Measurements from ENCODE around the gene AUTS2. TPM values are rescaled to one million over a fixed set of nuclear protein-coding genes. Genes with fewer than 3 reads are reported as not detected.

AUTS2 gene
- total and polyA plus RNA-seq, 9 of the 15 experiments (the other 6 are each of a cell fraction or from before 2014, with no cell fraction given) = 0.58 TPM; not detected in 8

DNA sequence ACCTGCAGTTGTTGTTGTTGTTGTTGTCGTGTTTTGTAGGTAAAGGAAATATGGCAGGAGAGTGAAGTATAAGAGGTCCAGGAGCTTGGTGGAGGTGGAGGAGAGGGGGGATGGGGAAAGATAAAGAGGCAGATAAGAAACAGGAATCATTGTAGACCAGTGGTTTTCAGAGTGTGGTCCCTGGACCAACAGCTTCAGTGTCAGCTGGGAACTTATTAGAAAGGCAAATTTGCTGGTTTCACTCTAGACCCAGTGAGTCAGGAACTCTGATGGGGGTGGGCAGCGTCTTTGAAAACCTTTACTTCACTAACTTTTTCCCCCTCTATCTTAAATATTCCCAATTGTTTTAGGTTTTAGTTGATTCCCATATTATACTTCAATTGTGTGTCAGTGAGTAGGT is 241.5 kb downstream of the AUTS2 start:
- 0% methylated on average over 2 of the region's 2 CpGs for WGBS (ENCODE audit: insufficient coverage, low coverage, missing lambda C conversion rate)
- in situ Hi-C loops (cut with MboI) = no loop called here

GRCh38 chr7:69840248-69840647 is 242.0 kb downstream of the AUTS2 start:
- Histone ChIP-seq H3K79me2 (ENCODE audit: control insufficient read depth, insufficient read depth, low read length) (no peaks in the 10 kb centered on the region), H2AFZ (ENCODE audit: low read depth, low read length) (no peak overlapping the region), H3K27ac (ENCODE audit: extremely low read depth, low read depth, low read length) (no peak overlapping the region), H3K9ac (ENCODE audit: insufficient read depth in 1 of 2, low read depth in 2 of 2, low read length in 2 of 2) (no peak overlapping the region), H3K27me3 (ENCODE audit: control insufficient read depth in 2 of 2, insufficient read depth in 2 of 2, low read length in 2 of 2) (no peaks in the 10 kb centered on the region), H4K20me1 (replicated peaks; ENCODE audit: control insufficient read depth, insufficient read depth, low read length) (no peaks in the 10 kb centered on the region), H3K9me1 (ENCODE audit: control insufficient read depth, insufficient read depth, low read length) (no peaks in the 10 kb centered on the region), H3K9me3 (replicated peaks; ENCODE audit: control insufficient read depth, insufficient read depth, low read depth, low read length) (no peaks in the 10 kb centered on the region), H3K36me3 (ENCODE audit: control insufficient read depth, insufficient read depth, low read length) (no peaks in the 10 kb centered on the region), H3K4me3 (no peak overlapping the region), H3K4me1 (replicated peaks in 1 of 2; ENCODE audit: control insufficient read depth in 2 of 2, insufficient read depth in 2 of 2, low read length in 2 of 2) (no peaks in the 10 kb centered on the region), H3K4me2 (ENCODE audit: insufficient read depth, low read length) (no peak overlapping the region)
- CTCF ChIA-PET (ENCODE audit: low intra/inter-chr PET ratio) = no interaction called here
- ATAC-seq (no peak), DNase-seq (ENCODE audit: extremely low read depth in 1 of 4, low spot score in 3 of 4) (no peak), FAIRE-seq (no peak)
- 0% methylated on average over 3 of the region's 3 CpGs for WGBS (ENCODE audit: insufficient coverage, low coverage, missing lambda C conversion rate)
- intact Hi-C loops (cut with micrococcal nuclease) = no loop called here
- in situ Hi-C loops (cut with MboI) = no loop called here
- no TSS peak for BruUV-seq (replicated peaks)
- POLR2A ChIA-PET = no interaction called here
- TF ChIP-seq ZNF408 (CRISPR knock-in tag; IDR thresholded peaks at IDR 0.05; ENCODE audit: low read depth) (no peak), BRF1 (IDR thresholded peaks at IDR 0.05; ENCODE audit: borderline replicate concordance, extremely low read depth, insufficient read length) (no peak), SOX6 (IDR thresholded peaks at IDR 0.05) (no peak), HNRNPL (IDR thresholded peaks at IDR 0.05; ENCODE audit: low read depth, low read length) (no peak), ZNF75A (CRISPR knock-in tag; IDR thresholded peaks at IDR 0.05) (no peak), ADNP (tag; IDR thresholded peaks at IDR 0.05) (no peak), SP1 (CRISPR knock-in tag; IDR thresholded peaks at IDR 0.05) (no peak), HNRNPLL (IDR thresholded peaks at IDR 0.05; ENCODE audit: low read depth, low read length, poor library complexity, severe bottlenecking) (no peak), ZZZ3 (IDR thresholded peaks at IDR 0.05) (no peak), ZNF512 (tag; IDR thresholded peaks at IDR 0.05) (no peak)
- TF ChIP-seq, protein P1, sequence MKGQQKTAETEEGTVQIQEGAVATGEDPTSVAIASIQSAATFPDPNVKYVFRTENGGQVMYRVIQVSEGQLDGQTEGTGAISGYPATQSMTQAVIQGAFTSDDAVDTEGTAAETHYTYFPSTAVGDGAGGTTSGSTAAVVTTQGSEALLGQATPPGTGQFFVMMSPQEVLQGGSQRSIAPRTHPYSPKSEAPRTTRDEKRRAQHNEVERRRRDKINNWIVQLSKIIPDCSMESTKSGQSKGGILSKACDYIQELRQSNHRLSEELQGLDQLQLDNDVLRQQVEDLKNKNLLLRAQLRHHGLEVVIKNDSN (CRISPR knock-in tag; IDR thresholded peaks at IDR 0.05) = no peak

More for the DNA sequence above, 241.5 kb downstream of the AUTS2 start:
- Histone ChIP-seq H3K27ac (ENCODE audit: extremely low read depth, low read depth, low read length) (no peak overlapping the region), H3K79me2 (ENCODE audit: control insufficient read depth, insufficient read depth, low read length) (no peaks in the 10 kb centered on the region), H3K9me3 (replicated peaks; ENCODE audit: control insufficient read depth, insufficient read depth, low read depth, low read length) (no peaks in the 10 kb centered on the region), H3K4me3 (no peak overlapping the region), H3K36me3 (ENCODE audit: control insufficient read depth, insufficient read depth, low read length) (no peaks in the 10 kb centered on the region), H3K4me1 (replicated peaks in 1 of 2; ENCODE audit: control insufficient read depth in 2 of 2, insufficient read depth in 2 of 2, low read length in 2 of 2) (no peaks in the 10 kb centered on the region), H3K9ac (ENCODE audit: insufficient read depth in 1 of 2, low read depth in 2 of 2, low read length in 2 of 2) (no peak overlapping the region), H3K9me1 (ENCODE audit: control insufficient read depth, insufficient read depth, low read length) (no peaks in the 10 kb centered on the region), H4K20me1 (replicated peaks; ENCODE audit: control insufficient read depth, insufficient read depth, low read length) (no peaks in the 10 kb centered on the region), H3K4me2 (ENCODE audit: insufficient read depth, low read length) (no peak overlapping the region), H2AFZ (ENCODE audit: low read depth, low read length) (no peak overlapping the region), H3K27me3 (ENCODE audit: control insufficient read depth in 2 of 2, insufficient read depth in 2 of 2, low read length in 2 of 2) (no peaks in the 10 kb centered on the region)
- TF ChIP-seq NELFE (IDR thresholded peaks at IDR 0.05; ENCODE audit: insufficient read depth, insufficient read length) (no peak), ZNF780A (CRISPR knock-in tag; IDR thresholded peaks at IDR 0.05) (no peak), CBX3 (IDR thresholded peaks at IDR 0.05; ENCODE audit: borderline replicate concordance in 1 of 2, low read length in 2 of 2) (no peak), CHD1 (IDR thresholded peaks at IDR 0.05; ENCODE audit: low read length) (no peak), POLR2H (tag; IDR thresholded peaks at IDR 0.05; ENCODE audit: low read depth) (no peak), RAD51 (IDR thresholded peaks at IDR 0.05; ENCODE audit: borderline replicate concordance, low read depth) (no peak), ZNF785 (CRISPR knock-in tag; IDR thresholded peaks at IDR 0.05) (no peak), SREBF1 (IDR thresholded peaks at IDR 0.05; ENCODE audit: borderline replicate concordance, low read depth, low read length) (no peak), PHB (CRISPR knock-in tag; IDR thresholded peaks at IDR 0.05) (no peak)
- intact Hi-C loops (cut with micrococcal nuclease) = no loop called here
- no TSS peak for BruUV-seq (replicated peaks)
- POLR2A ChIA-PET = no interaction called here
- ATAC-seq (no peak), FAIRE-seq (no peak), DNase-seq (ENCODE audit: extremely low read depth in 1 of 4, low spot score in 3 of 4) (no peak)
- CTCF ChIA-PET (ENCODE audit: low intra/inter-chr PET ratio) = no interaction called here
